Heart left ventricle (tissue), 13 donors: ENCODE results near the gene REEP1.

ENCODE experiments used
- CTCF ChIP-seq, 12 donors: fragments of 200-600 bp; sonication (generic) in 4 of 12; IDR thresholded peaks; one replicate each; pipeline versions ENCODE4 v1.5.0 to v1.8.0; 2018 to 2022; ENCODE audit warnings: antibody characterized with exemption in 12 of 12, mild to moderate bottlenecking in 5 of 12
- POLR2A ChIP-seq, 2 donors: fragments of 450-650 bp; IDR thresholded peaks; one replicate each; pipeline ENCODE4 v1.6.1; 2017; ENCODE audit warnings: antibody characterized with exemption in 2 of 2, mild to moderate bottlenecking in 2 of 2, moderate library complexity in 2 of 2
- donor health status: ischemic (EF 13 %, LVEDD 7.1; RV severe dilation, severe dysfunction).
- donor health status: DM: no; HTN: yes; CAD: no.
- donor health status: DM: no; HTN: no; CAD: no.
- donor health status: ischemic (EF 25% LVEDD 6.9; RV normal size, moderate dysfunction).
- donor health status: ischemic (EF 25% LVEDD 5.7; RV mildly dilated, moderate dysfunction).
- donor health status: ischemic (EF 35%, LVEDD 5.7; RV mildly dilated, moderate dysfunction).
- donor health status: nonischemic (EF 11% LVEDD 7.7; RV severe dilation, severe dysfunction).
- donor health status: DM: yes; HTN: yes; CAD: no.
- donor health status: PGD.
- donor health status: ischemic (EF 29% LVEDD 5.4; RV normal size, mild dysfunction).
- donor health status: nonischemic (EF 23%, LVEDD 6.1; RV moderate dilation, normal function).

GRCh38 chr2:86195055-86195807 lies 142.2 kb downstream of the REEP1 start, which contains the start of gene IMMT:
- TF ChIP-seq CTCF (IDR thresholded peaks at IDR 0.05) (no peak), POLR2A (IDR thresholded peaks at IDR 0.05) (peak in 1 of 2 donors; percentile 72)
